Fibroblast of peridontal ligament (primary cell): Measurements from ENCODE around the gene HDLBP.

ENCODE experiments used
- DNase-seq: peaks from one replicate; pipeline ENCODE4 v3.0.0-alpha.2; 2010; ENCODE audit errors: extremely low read depth

HDLBP gene

GRCh38 chr2:241249654-241250053 is 65.8 kb downstream of the HDLBP start:
- DNase-seq = no peak

- DNase-seq = no peak
Observed at GRCh38 chr2:241248897-241249296, 66.6 kb downstream of the HDLBP start.

DNA sequence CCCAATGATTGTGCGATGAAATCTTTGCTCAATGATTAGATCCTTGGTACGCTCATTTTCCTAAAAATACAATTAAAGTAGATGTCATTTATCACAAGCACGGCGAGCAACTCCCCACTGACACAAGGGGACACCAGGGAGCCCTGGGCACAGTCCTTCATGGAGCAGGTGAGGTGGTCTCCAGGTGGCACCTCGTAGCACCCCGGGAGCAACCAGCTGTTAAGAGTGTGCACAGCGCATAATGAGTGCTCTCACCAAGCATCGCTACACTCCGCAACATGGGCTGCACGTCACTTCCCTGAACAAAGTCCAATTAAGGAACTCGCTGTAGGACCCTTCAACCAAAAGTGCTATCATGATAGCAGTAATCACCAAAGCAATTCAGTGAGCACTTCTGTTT is 67.2 kb downstream of the HDLBP start:
- DNase-seq = no peak

DNA sequence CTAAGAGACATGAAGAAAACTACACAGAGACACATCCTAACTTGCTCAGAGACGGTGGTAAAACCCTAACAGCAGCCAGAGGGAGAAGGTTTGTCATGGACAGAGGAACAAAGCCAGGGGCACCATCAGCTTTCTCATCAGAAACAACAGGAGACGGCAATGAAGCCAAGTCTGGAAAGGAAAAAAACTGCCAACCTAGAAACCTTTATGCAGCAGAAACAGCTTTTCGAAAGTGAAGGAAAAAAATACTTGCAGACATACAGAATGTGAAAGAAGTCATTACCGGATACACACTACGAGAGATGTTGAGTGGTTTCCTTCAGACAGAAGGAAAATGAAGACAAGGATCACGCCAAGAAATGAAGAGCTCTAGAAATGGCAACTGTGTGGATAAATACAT is 71.1 kb downstream of the HDLBP start:
- DNase-seq = no peak

- no peak for DNase-seq
Observed at GRCh38 chr2:241242306-241242705, 73.2 kb downstream of the HDLBP start.

DNA sequence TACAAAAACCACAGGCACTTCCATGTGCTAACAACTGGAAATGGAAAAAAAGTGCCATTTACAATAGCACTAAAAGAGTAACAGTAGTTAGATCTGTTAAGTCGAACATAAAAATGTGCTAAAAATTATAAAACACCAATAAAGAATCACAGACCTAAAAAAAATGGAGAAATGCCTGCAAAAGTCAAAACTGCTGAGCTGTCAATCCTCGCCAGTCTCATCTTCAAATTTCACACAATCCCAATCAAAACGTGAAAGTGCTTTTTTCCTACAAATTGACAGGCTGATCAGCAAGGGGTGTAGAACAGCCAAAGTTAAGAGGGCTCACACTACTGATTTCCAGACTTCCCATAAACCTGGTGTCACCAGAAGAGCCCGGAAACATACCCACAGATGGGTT is 73.8 kb downstream of the HDLBP start:
- no peak for DNase-seq

DNA sequence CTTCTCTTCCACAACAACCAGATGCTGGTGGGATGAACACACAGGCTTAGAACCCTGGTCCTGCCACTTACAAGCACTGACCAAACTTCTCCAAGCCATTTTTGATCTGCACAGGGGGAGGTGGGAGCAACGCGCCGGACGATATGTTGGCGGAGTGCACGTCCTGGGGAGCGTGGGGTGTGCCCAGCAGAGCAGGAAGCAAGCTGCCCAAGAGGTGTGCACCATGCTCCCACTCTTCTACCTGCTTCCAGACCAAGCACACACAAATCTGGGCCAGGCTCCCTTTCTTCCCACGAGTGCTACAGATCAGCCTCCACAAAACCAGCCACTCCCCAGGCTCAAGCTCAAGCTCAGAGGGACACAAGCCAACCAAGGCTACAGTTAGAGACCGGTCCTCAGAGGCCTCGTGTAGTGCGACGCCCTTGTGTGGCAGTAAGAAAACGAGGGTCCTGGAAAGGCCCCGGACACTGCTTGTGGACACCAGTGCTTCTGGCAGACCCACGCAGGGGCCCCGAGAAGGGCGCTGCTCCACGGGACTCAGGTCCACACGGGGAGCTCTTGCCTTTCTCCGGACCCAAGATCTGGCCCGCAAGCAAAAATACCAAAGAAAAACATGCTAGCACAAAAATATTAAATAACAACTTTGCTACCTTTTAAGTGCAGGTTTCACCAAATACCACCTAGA is 75.0 kb downstream of the HDLBP start:
- no peak for DNase-seq

DNA sequence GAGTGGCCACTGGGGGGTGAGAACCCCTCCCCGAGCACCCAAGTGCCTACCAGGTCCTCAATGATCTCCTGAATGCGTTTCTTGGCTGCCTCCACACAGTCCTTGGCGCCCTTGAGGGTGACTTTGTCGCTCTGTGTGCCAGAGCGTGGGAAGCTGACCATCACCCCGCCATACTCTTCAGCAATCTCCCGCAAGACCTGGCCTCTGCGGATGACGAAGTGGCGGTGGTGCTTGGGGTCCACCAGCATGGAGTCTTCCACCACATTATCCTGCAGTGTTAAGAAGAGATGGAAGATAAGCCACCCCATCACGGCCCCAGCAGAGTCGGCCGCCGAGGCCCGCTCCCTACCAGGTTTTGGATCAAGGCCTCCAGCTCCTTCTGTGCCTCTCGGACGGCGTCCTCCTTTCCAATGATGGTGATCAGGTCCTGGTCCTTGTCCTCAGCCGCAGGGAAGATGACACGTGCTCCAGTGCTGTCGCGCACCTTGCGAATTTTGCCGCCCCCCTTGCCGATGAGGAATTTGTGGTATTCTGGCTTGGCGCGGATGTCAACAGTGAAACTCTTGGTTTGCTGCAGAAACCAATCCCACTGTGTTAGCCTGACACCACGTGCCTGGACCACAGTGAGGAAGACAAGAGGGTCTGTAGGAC is 75.8 kb downstream of the HDLBP start:
- no peak for DNase-seq

DNA sequence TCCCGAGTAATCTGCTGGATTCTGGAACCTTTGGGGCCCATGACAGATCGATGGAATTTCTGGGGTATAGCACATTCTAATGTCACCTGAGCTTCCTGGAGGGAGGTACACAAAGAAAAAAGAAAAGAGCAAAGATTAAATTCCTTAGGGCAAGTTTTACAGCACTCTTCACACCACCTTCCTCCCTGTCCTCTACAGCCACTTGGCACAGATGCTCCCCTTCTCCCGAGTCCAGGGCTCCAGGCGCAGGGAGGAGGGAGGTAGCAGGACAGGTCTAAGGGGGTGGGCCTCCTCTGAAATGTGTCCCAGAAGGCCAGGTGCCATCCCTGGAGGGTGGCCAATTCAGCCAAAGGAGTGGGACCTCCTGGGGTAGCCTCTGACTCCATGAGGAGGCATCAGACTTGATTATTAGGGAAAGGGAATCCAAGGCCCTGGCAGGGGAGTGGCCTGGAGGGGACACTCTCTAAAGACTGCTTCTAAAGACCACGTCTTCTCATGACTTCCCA is 76.7 kb downstream of the HDLBP start:
- no peak for DNase-seq

DNA sequence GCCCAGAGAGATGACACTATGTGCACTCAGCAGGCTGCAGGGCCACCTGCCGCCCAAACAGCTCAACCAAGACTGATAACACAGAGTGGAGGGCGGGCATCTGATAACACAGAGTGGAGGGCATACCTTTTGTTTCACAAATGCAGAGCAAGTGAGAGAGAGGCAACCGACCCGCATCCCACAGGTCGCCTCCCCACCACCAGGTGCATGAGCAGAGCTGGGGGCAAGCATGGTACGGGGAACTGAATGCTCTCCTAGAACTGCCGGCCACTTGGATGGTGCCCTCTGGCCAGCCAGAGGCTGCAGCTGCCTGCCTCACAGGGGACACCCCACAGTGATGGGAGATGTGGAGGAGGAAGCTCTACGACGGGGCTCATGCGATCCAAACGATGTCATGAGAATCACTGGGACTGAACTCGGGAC is 77.5 kb downstream of the HDLBP start:
- DNase-seq = no peak

- no peak for DNase-seq
Observed at GRCh38 chr2:241237047-241237446, 78.4 kb downstream of the HDLBP start.

DNA sequence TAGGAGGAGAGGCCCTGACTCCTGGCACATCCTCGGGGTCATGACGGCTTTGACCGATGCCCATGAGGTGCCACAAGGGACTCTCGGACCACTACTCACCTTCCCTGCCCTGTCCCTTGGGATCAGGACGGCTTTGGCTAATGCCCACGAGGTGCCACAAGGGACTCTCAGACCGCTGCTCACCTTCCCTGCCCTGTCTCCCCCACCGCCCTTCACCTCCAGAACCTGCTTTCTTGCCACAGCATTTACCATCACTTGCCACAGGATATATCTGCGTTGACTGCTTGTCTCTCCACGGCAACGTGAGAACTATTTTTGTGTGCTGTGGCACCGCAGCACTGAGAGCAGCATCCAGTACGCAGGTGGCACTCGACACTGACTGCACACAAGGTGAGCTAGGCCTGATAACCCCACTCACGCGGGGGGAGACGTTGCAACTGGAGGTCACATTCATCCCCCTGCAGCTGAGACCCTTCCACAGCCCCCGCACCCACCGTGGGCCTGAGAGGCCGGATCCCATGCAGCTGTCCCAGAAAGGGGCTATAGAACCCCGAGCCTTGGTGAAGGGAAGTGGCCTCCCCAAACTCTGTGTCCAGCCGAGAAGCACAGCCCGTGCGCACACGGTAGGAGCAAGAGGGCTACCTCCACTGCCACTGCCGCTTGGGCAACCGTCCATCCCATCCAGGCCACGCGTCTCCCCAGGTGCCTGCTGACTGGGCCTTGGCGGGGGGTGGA is 79.4 kb downstream of the HDLBP start:
- DNase-seq = no peak

DNA sequence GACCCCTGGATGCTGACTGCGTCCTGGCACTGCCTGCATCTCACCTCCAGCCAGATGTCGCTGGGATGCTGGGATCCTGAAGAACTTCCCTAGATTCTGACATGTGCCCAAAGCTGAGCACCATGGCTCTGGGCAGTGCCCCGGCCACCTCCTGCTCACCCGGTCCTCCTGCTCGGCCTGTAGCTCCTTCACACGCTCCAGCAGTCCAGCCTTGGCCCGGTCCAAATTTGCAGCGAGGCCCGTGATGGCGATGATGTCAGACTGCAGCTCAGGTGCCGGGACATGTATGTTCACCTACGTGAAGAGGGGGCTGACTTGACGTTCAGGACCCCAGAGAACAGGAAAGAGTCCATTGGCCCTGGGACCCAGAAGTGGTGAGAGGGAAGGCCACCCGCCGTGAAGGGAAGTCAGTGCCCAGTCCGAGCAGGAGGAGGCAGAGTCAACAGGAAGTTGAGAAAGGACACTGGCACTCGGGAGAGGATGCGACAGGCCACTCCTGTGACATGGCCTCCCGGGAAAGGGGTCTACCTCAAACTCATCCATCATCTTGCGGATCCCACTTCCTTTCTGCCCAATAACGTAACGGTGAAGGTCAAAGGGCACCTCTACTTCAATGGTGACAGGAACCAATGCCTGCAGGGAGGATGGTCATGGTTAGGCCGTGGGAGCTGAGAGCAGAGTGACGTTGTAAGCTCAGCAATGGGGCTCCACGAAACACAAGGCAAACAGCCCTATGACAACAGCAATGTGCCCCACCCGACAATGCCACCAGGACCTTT is 80.3 kb downstream of the HDLBP start:
- DNase-seq = no peak

- no peak for DNase-seq
Observed at GRCh38 chr2:241234066-241234790, 81.2 kb downstream of the HDLBP start.

DNA sequence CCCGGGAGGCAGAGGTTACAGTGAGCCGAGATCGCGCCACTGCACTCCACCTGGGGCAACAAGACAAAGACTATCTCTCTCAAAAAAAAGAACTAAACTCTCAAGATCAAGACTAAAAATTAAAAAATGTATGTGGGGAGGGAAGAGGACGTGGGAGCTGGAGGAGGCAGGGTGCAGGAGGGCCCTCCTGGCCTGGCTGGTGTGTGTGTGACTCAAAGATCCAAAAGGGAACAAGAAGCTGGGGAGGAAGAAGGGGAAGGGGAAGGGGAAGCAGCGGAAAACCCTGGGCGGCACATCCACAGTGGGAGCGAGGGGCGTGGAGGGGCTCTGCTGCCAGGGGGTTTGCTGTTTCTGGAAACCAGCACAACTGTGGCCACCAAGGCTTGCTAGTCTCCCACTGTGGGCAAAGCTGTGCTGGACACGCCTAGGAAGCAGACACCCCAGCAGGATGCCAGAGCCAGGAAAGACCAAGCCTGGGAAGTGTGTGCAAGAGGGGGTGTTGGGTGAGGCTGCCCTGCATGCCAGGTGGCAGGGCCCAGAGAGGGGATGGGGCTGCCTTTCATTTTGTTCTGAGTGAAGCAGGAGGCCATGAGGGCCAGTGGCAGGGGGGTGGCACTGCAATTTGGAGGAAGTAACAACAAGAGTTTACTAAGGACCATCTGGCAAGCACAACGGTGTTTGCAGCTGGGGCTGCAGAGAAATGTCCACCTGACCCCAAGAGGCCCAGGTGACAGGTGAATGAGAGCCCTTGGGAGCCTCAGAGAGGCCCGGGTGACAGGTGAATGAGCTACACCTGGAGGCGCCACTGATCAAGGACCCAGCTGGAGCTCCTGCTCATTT is 82.5 kb downstream of the HDLBP start:
- no peak for DNase-seq

GRCh38 chr2:241230435-241230834 is 85.0 kb downstream of the HDLBP start:
- DNase-seq = no peak

DNA sequence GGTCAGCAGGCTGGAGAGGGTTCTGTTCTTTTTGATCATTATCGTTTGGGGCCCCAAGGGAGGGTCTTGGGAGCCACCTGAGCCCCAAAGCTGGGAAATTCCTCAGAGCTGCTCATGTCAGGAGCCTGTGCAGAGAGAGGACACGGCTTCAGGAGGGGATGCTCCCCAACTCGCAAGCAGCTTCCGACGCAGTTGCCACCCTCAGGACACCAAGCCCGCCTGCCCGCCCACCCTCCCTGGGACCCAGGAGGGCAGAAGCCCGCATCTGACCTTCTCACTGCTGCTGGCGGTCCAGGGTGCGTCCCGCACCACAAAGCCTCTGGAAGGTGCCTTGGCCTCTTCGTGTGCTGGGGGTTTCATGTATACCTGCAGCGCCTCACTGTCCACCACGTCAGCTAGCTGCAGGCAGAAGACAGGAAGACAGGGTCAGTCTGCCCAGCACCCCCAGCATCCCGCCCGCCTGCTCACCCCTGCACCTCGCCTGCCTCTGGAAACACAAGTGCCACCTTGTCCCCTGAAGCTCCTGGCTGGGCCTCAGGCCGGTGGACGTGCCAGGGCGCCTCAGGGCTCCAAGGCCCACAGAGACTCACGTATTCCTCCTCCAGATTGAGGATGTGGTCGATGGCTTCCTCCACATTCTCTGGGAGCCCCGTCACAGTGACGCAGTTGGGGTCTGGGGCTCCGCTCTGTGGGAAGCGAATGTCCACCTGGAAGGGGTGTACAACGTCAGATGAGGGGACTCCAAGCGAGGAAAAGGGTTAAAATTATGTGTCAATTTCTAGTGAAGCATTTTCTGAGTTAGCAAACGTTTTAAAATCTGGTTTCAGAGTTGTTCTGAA is 85.7 kb downstream of the HDLBP start:
- DNase-seq = no peak

- DNase-seq = no peak
Observed at GRCh38 chr2:241228860-241229516, 86.5 kb downstream of the HDLBP start.
